Right lobe of liver (tissue), 4 donors: ENCODE results near the gene LRRC4.

Source experiments
- CTCF ChIP-seq, 4 donors: fragments of 200-600 bp in 3 of 4; fragments of 450-650 bp in 1 of 4; IDR thresholded peaks; one replicate each; pipeline versions ENCODE4 v1.5.1 to v1.8.0; 2016 to 2022; ENCODE audit warnings: antibody characterized with exemption in 4 of 4, mild to moderate bottlenecking in 2 of 4
- POLR2A ChIP-seq: fragments of 450-650 bp; IDR thresholded peaks from one replicate; pipeline ENCODE4 v1.6.1; 2017; ENCODE audit warnings: antibody characterized with exemption, mild to moderate bottlenecking
- donor health status: DM: no; HTN: no; CAD: no.
- donor health status: DM: no; HTN: no; CAD: no.
- donor health status: DM: no; HTN: yes; CAD: no.

GRCh38 chr7:128021366-128021765 is 9.9 kb downstream of the LRRC4 start:
- TF ChIP-seq CTCF (IDR thresholded peaks at IDR 0.05), result no peak
- TF ChIP-seq POLR2A, result no peak
